T-helper 9 cell (primary cell): ENCODE data around the gene TNRC6C.

Experiments
- DNase-seq: peaks from one replicate; pipeline ENCODE4 v3.0.0-alpha.2; 2020
- total RNA-seq, 2 donors: gene quantifications; one replicate each; lab custom pipeline; 2026; lab: John Stamatoyannopoulos, UW

The TNRC6C gene
- 136 to 137 reads per million in 2 donors for total RNA-seq

DNA sequence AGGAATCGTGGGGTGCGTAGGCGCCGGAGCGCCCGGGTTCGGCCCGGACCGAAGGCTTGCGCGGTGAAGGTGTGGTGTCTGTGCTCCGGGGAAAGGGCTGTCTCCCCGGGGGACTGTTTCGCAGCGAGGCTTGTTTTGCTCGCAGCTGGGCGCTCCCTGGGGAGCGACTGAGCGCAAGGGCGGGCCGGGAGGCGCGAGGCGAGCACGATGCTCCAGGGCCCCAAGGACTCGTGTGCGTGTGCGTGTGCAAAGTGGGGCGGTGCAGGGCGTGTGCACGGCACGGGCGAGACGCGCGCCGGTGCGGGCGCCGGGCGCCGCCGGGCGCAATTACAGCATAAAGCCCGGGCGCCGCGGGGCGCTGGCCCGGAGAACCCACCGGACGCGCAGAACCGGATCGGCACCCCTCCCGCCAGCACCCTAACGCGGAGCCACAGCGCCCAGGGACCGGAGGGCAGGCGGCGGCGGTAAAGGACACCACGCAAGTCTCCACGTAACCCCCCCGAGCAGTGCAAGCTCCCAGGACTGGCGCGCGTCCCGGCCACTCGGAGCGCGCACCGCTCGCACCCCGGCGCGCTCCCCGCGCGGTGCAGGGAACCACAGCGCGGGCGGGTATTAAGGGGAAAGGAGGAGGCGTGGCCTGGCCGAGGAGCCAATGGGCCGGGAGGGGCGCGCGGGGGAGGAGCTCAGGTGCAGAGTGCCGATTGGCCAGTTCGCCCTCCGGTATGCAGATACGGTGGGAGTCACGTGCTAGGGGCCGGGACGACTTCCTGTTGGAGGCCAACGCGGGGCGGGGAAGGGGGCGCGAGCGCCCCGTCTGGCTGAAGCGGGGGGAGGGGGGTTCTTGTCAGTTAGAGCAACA lies at the start of gene TNRC6C:
Gene TNRC6C, plus strand, starts transcription at position 847 of the 859 bp plus-strand sequence. CDS start 45,504 bp downstream, outside the sequence.
- peak; percentile 99 for DNase-seq

GRCh38 chr17:77909236-77909635 lies 49.3 kb upstream of the TNRC6C start:
- no peak for DNase-seq

DNA sequence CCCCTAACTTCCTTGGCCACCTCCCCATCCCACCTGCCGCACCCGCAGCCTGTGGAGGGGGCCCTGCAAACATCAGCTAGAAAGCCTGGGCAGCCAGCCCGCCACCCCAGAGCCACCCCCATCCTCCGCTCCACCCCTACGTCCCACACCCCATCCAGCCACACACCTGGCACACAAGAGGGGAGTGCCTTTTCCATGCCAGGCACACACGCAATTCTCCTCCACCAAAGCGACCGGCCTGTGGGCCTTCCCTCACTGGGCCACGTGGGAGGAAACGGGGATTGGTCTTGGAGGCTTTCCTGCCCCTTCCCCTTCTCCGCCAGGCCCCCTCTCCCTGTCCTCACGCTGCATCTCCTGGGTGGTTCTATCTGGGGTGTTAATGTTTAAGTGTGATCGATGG lies 48.7 kb upstream of the TNRC6C start:
- no peak for DNase-seq

- DNase-seq = no peak
These were observed 43.9 kb upstream of the TNRC6C start for GRCh38 chr17:77914385-77915254.

DNA sequence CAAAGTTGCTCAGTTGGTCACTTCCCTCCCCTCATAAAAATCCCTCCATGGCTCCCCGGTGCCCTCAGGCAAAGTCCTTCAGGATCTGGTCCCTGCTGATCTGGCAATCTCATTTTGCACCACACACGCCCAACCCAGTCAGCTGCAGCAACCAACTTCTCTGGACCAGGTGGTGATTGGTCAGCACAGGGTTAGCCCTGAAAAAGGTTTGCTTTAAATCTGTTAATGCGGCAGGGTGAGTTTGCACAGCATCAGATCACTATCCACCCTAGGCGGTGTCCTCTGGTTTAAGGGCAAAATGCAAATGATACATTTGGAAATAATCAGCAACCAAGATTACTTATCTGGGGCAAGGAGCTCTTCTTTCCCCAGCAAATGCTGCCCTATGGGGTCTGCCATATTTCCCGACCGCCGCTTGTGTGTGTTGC lies 42.9 kb upstream of the TNRC6C start:
- DNase-seq = no peak

- no peak for DNase-seq
These were observed 42.2 kb upstream of the TNRC6C start for GRCh38 chr17:77916264-77916663.

DNA sequence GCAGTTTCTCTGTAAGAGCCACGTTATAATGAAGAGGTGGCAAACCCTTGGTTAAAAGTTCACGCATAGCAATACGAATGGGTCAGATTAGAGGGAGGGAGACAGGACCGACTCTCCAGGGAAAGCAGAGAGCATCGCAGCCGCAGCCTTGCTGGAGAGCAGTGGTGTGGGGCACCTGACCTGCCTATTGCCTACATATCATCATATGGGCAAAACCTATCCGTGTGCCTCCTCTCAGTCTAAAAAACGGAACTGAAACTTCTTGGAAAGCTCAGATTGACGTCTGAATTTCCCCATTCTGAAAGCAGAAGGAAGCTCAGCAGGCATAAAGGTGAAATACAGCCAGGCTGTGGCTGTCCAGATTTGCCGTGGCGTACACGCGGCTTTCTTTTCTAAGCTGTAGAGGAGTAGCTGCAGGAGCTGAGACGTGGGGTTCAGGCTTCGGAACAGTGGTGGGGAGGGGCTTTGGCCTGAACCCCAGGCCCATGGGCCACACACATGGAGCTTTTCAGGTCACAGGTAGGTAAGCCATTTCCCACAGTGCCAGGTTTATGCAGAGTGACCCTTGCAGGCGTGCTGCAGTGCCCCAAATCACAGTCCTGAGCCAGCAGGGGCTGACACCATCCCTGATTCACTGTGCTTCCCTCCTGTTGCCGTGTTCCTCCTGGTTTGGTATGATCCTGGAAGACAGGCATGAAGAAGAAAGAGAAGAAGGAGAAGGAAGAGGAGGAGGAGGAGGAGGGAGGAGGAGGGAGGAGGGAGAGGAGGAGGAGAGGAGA lies 41.6 kb upstream of the TNRC6C start:
- no peak for DNase-seq

DNA sequence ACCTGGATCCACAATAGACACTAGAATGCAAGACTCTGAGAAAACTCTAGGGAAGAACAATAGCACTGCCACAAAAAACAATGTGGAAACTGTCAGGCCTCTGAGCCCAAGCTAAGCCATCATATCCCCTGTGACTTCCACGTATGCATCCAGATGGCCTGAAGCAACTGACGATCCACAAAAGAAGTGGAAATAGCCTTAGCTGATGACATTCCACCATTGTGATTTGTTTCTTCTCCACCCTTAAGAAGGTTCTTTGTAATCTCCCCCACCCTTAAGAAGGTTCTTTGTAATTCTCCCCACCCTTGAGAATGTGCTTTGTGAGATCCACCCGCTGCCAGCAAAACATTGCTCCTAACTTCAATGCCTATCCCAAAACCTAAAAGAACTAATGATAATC lies 39.2 kb upstream of the TNRC6C start:
- DNase-seq = no peak

GRCh38 chr17:77923135-77923534 lies 35.4 kb upstream of the TNRC6C start:
- DNase-seq = no peak

- DNase-seq = no peak
These were observed 34.6 kb upstream of the TNRC6C start for GRCh38 chr17:77923776-77924513.

DNA sequence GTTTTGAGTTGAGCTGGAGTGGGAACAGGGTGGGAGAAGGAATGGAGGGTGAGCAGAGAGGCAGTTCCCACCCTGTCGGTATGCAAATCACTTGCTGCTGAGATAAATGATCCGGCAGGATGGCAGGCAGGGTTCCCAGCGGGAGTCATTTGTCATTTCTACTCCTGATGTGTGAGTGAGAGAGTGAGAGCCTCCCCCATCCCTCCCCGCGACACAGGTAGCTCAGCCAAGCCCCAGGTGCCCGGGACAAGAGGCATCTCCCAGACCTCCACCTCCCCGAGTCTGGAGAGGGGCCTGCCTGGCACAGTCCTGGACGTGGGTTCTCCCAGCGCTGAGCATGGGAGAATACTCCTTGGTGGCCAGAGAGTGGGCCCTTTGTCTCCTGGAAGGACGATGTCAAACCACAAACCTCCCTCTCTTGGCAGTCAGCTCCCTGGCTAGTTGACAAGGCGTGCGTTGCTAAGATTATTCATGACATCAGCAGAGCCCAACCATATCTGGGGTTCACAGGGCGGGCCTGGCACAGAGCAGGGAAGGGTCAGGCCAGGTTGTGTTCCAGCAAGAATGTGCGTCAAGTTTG lies 33.7 kb upstream of the TNRC6C start:
- no peak for DNase-seq

GRCh38 chr17:77925831-77926543 lies 32.5 kb upstream of the TNRC6C start:
- no peak for DNase-seq

- DNase-seq = no peak
These were observed 31.5 kb upstream of the TNRC6C start for GRCh38 chr17:77926981-77927380.

DNA sequence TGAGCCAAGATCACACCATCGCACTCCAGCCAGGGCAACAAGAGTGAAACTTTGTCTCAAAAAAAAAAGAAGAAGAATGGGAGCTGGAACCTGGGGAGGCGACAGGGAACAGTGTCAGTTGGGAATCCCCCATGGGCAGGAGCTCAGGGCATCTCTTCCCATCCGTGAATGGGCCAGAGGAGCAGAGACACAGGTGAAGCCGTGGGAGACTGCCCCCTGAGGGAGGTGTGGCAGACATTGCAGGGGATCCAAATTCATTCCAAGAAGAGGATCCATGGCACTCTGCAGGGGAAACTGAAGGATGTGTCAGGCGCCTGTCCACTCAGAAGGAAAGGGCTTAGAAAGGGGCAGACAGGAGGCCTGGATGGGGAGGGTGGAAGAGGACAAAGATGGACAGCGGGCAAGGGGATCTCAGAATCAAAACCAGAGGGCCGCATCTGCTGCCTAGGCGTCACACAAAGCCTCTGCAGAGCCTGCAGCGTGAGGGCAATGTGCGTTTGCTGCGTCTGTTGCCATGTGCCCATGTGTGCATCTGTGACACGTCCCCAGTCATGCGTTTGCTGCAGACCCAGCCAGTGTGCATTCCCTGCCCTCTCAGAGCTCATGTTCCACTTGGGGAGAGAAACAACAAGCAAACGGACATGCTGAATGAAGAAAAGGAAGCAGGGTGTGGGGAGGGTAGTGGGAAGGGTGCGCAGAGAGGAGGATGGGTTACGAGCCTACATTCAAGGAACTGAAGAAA lies 30.6 kb upstream of the TNRC6C start:
- DNase-seq = no peak

GRCh38 chr17:77928519-77929179 lies 29.9 kb upstream of the TNRC6C start:
- DNase-seq = no peak

GRCh38 chr17:77929180-77929564 lies 29.3 kb upstream of the TNRC6C start:
- DNase-seq = no peak

DNA sequence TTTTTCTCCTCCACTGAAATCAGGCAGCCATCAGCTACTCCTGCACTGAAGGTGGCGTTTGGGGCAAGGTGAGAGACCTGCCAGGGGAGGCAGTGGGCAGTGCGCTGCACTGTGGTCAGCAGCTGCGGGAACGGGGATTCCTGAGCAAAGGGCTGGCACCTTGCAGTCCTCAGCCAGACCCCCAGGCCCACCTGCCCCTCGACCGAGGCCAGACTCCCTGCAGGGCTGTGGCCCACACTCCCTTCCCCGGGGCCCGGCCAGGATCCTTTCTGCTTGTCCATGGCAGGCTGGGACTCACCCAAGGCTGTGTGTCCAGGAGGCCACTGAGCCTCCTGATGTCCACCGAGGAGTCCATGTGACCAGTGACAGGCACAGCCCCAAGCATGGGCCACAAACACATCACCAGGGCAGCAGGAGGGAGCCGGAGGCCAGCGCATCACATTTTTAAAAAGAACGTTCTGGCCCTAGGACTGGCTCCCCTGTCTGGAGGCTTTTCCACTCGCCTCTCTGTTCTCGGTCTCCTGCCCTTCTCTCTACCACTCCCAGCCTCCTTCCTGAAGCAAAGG lies 28.5 kb upstream of the TNRC6C start:
- DNase-seq = no peak

DNA sequence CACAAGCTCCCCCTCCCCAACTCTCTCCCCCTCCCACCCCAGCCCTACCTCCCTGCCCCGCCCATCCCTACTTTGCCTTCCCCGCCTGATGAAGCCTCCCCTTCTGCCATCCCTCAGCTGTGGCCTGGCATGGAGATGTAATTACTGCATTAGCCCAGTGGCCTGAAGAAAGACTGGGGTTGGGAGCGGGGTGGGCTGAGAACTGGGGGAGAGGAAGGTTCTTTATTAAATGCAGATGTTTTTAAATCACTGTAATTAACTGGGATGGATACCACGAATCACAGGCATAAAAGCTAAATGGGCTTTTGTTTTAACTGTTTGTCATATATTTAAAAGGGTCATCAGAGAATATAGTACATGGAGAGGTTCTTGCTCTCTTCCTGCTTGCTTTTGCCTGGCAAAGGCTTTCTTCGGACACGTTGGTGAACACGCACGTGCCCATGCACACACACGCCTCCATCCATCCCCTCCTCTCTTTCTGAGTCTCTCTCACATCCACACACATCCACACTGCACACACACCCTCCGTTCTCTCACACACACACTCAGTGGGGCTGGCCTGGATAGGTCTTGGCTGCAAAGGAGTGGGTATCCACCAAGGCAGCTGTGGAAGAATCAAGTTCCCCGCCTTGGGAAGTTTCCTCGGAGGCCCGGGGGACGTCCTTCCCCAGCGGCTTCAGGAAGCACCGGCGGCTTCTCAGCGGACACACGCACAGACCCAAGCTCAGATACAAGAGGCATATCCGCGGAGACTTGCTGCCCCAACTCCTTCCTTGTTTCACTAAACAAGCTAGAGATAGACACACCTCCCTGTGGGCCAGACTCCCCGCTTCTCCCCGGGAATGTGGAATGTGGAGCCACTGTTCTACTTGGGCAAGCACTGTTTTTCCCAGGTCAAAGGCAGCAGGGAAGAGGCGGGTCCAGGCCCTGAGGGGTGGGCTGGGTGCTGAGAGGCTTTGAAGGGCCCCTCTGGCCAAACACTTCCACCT lies 27.4 kb upstream of the TNRC6C start:
- DNase-seq = no peak
